ENCODE measurements around the gene ERP29.
"Not testable (repeated sequence)": the region's sequence is repeated elsewhere in the genome, so short reads cannot be mapped to it uniquely, and the experiment has no call there.

The ERP29 gene

DNA sequence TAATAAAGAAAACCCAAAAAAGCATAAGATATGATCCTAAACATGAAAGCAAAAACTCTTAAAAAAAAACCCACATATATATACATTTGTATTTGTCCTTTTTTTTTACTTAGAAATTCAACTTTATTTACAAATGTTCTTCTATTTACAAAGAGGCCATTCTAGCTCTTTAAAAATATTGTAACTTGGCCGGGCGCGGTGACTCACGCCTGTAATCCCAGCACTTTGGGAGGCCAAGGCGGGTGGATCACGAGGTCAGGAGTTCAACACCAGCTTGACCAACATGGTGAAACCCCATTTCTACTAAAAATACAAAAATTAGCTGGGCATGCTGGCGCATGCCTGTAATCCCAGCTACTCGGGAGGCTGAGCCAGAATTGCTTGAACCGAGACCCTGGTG is 14.1 kb upstream of the ERP29 start:
- not testable (repeated sequence) for DNase-seq (ENCODE audit: low read depth)

DNA sequence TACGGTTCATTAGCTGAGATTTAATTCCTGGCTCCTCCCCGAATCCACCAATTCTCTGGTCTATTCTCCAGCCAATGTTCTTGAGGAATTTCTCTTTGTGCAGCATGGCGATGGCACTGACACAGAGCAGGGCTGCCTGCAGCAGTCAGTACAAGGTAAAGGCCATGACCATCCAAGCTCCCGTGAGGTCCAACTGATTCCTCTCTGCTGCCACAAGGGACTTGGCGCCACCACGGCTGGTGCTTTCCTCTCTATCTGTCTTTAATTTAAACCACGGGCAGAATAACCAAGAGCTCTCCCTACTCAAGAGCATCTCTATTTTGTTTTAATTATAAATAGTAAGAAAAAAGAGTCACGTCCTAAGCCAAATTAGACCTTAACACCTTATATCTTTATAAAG is 12.4 kb upstream of the ERP29 start:
- no peak for DNase-seq (ENCODE audit: low read depth)
- no peak overlapping the region for H3K4me3 ChIP-seq (ENCODE audit: low read depth, low read length)

More for the DNA sequence above, 14.1 kb upstream of the ERP29 start:
- H3K4me3 ChIP-seq (ENCODE audit: low read depth, low read length): not testable (repeated sequence)

DNA sequence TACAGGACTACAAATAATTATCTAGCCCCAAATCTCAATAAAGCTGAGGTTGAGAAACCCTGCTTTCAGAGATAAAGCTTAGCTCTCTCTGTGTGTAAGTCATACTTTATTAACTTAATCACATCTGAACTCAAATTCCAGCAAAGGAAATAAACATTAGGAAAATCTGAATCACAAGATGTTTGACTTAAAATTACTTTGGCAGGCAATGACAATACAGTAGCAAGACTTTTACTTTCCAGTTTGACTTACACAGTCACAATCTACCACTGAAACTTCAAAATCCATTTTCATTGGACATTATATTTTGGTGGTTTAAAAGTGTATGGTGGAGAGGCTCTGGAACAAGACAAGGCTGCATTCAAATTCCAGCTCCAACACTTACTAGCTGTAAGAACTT is 11.7 kb upstream of the ERP29 start:
- no peak for DNase-seq (ENCODE audit: low read depth)

DNA sequence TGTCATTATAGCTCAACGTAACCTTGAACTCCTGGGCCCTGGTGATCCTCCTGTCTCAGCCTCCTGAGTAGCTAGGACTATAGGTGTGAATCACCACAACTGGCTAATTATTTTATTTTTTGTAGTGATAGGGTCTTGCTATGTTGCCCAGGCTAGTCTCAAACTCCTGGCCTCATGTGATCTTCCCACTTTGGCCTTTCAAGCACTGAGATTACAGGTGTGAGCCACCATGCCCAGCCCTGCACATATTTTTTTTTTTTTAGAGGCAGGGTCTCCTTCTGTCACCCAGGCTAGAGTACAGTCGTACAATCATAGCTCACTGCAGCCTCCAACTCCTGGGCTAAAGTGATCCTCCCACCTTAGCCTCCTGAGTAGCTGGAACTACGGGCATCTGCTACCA is 9.2 kb upstream of the ERP29 start:
- DNase-seq (ENCODE audit: low read depth): no peak
- H3K4me3 ChIP-seq (ENCODE audit: low read depth, low read length): no peak overlapping the region

More for the DNA sequence above, 11.7 kb upstream of the ERP29 start:
- H3K4me3 ChIP-seq (ENCODE audit: low read depth, low read length): no peak overlapping the region

DNA sequence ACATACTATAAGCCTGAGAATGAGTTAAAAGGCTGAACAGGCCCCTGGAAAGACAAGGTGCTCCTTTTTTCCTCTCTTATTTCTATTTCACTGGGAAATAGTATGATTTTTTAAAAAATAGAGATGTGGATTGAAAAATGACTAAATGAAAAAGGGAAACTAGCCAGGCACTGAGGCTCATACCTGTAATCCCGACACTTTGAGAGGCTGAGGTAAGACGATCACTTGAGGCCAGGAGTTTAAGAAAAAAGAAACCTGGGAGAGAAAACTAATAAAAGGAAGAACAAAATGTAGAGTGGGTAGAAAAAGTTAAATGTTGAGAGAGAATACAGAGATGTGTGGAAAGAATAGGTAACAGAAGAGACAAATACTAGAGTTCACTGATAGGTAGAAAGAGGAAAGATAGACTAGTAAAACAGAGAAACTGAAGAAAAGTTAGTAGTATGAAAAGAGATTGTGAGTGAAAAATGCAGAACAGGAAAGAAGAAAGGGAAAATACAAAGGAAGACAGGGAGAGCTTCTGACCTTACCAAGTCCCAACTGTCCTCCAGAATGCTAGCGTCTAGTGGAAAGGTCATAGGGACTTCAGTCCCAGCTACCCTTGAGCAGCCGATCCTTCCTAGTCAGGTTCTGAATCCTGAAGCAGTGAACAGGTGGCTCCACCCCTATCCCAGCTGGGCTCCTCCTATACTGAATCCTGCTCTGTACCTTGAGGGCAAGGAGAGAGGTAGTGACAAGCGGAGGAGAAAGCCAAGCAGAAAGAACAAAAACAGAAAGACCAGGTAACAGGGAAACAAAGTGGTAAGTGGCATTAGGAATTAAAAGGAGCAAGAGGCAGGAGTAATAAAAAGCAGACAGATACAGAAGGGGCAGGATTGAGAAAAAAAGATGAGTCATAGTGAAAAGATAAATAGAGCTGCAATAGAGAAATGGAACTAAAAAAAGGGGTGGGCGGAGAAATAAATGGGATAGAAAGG is 7.5 kb upstream of the ERP29 start:
- no peak overlapping the region for H3K4me3 ChIP-seq (ENCODE audit: low read depth, low read length)
- no peak for DNase-seq (ENCODE audit: low read depth)

DNA sequence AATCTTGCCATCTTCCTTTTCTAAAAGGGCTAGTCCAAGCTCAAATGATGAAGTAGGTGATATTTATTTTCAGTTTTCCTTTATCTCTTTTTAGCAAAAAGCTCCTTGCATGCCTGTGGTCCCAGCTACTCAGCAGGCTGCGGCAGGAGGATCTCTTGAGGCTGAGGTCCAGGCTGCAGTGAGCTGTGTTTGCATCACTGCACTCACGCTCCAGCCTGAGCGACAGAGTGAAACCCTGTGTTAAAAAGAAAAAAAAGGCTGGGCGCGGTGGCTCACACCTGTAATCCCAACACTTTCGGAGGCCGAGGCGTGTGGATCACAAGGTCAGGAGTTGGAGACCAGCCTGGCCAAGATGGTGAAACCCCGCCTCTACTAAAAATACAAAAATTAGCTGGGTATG is 5.3 kb upstream of the ERP29 start:
- no peak for DNase-seq (ENCODE audit: low read depth)
- no peak overlapping the region for H3K4me3 ChIP-seq (ENCODE audit: low read depth, low read length)

DNA sequence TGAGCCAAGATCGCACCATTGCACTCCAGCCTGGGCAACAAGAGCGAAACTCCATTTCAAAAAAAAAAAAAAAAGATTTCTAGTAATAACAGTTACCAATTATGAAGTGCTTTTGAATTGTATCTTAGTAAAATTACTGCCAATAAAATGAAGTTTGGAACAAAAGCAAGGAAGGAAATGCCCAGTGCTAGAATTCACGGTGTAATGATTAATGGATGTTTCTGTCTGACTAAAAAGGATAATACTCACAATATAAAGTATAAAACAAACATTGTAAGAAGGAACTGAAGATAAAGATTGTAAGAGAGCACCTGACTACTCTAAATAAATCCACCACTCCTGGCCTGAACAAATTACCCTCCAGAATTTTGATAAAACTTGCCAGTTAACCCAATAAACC is 4.3 kb upstream of the ERP29 start:
- no peak for DNase-seq (ENCODE audit: low read depth)
- H3K4me3 ChIP-seq (ENCODE audit: low read depth, low read length): no peak overlapping the region

DNA sequence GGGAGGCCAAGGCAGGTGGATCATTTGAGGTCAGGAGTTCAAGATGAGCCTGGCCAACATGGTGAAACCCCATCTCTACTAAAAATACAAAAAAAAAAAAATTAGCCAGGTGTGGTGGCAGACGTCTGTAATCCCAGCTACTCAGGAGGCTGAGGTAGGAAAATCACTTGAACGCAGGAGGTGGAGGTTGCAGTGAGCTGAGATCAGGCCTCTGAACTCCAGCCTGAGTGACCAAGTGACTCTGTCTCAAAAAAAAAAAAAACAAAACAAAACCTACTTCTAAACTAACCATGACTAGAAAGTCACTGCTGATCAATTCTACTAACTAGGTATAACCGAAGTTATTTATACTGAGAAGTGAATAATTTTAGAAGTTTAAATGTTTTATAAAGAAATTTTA is 3.6 kb upstream of the ERP29 start:
- not testable (repeated sequence) for H3K4me3 ChIP-seq (ENCODE audit: low read depth, low read length); DNase-seq (ENCODE audit: low read depth)

DNA sequence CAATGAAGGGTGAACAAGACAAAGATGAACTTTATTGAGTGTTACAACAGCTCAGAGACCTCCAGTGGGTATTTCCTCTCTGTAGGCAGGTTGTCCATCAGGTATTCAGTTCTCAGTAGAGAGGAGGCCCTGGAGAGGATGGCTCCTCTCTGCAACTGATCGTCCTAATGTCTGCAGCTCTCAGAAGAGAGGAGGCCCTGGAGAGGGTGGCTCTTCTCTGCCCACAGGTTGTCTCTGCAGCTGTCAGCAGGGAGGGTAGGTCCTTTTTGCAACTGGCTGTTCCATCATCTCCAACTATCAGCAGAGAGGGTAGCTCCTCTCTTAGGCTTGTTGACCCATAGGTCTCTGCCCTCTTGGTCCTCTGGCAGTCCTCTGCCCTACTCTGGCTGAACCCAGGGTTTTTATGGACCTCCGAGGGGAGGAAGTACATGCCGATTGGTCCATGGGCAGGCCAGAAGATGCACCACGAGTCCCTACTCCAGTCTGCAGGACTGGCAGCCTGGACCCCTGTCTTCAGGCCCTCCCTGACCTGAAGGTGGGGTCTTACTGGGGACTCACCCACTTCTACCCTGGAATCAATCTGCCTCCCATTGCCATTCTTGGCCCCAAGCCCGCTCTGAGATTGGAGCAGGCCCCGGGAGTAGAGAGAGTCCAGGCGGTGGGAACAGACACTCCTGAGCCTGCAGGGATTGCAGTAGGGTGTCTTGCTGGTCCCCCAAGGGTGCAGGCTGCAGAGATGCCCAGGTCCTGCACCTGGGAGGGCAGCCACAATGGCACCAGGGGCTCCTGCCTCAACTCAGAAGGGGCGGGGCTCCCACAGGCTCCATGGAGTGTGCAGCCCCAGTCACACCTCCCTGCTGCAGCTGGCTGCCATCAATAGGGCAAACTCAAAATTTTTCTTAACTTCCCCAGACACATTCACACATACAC is 2.5 kb upstream of the ERP29 start:
- DNase-seq (ENCODE audit: low read depth): no peak

DNA sequence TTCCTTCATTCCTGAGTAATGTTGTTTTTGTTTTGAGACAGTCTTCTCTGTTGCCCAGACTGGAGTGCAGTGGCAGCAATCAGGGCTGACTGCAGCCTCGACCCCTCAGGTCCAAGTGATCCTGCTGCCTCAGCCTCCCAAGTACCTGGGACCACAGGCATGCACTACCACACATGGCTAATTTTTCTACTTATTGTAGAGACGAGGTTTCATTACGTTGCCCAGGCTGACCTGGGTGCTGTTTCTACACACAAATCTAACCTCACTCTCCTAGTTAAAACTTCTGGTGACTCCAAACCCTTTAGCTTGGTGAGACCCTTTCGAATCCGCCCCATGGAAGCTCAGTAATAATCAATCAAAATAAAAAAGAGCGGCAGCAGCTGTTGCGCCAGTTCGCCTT is 1.5 kb upstream of the ERP29 start:
- no peak overlapping the region for H3K4me3 ChIP-seq (ENCODE audit: low read depth, low read length)
- no peak for DNase-seq (ENCODE audit: low read depth)

More for the DNA sequence above, 2.5 kb upstream of the ERP29 start:
- H3K4me3 ChIP-seq (ENCODE audit: low read depth, low read length): no peak overlapping the region

DNA sequence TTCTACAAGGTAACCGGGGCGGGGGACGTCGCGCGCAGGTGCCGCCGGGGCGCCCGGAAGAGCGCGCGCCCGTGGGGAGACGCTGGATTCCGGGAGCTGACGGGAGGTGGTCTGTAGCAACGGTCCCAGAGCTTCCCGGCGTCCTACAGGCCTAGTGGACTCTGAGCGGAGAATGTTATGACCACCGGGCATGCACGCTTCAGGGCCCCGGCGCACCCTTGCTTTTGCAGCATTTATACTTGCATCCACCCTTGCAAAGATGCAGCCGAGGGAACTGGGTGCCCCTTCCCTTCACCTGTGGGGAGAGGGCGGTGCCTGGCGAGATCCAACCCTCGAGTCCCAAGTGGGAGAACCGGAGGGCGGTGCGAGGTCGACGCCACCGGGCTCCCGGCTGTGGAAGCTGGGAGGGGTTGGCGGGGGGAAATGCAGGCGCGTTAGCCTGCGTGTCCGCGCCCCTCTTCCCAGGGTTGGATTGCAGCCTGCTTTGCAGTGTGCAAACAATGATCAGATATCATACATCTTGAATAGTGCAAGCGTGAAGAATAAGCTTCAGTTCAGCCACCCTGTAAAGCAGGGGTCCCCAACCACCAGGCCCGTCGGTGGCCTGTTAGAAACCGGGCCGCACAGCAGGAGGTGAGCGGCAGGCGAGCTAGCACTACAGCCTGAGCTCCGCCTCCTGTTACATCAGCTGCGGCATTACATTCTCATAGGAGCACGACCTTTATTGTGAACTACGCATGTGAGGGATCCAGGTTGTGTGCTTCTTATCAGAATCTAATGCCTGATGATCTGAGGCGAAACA is 576 bp downstream of the ERP29 start:
- peak overlapping the region; percentile 94 for H3K4me3 ChIP-seq (ENCODE audit: low read depth, low read length)
- DNase-seq (ENCODE audit: low read depth): peak; percentile 52

DNA sequence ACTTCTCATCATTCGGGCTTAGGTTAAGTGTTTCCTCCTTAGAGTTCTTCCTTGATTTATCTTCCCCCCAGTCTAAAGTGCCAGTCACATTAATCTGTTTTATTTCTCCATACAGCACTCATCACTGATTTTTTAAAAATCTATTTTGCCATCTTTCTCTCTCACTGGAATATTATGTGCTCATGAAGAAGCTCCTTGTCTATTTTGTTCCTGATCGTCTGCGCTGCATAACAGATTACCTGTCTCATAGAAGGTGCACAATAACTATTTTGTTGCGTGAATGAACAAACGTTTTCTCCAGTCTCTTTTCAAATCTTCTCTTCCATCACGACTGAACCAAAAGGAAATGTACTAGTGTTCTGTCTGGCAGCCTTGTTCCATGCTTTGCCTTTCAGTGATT is 2.7 kb downstream of the ERP29 start:
- no peak for DNase-seq (ENCODE audit: low read depth)

DNA sequence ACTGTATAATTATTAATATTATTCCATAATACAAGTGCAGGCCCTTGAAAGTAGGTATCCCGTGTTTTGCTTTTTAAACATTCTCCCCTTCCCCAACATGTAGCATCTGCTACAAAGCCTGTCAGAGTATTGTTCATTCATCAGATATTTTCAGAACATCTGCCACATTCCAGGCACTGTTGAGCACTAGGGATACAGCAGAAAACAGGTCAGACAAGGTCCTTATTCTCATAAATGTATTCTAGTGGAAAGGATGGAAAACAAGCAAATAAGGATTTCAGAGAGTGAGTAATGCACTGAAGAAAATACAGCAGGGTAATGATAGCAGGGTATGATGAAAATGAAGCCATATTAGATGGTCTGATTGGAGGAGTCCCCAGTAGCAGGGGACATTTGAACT is 3.8 kb downstream of the ERP29 start:
- no peak overlapping the region for H3K4me3 ChIP-seq (ENCODE audit: low read depth, low read length)
- no peak for DNase-seq (ENCODE audit: low read depth)

More for the DNA sequence above, 2.7 kb downstream of the ERP29 start:
- H3K4me3 ChIP-seq (ENCODE audit: low read depth, low read length): no peak overlapping the region

DNA sequence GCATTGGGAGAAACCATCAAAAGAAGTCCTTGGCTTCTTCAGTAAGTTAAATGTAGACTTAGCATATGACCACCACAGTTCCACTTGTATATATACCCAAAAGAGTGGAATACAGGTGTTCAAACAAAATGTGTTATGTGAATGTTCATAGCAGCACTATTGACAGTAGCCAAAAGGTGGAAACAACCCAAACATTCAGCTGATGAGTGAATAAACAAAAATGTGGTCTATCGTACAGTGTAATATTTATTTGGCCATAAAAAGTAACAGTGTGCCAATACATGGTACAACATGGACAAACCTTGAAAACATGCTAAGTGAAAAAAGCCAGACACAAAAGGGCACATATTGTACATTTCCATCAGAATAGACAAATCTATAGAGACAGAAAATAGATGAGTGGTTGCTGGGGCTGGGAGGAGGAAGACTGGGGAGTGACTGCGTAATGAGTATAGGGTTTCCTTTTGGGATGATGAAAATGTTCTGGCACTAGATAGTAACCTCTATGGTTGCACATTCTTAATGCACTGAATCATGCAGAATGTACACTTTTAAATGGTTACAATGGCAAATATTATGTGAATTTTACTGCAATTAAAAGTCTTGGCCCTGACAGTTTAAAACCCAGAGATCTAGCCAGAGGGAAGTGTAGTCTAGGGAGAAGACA is 5.5 kb downstream of the ERP29 start:
- DNase-seq (ENCODE audit: low read depth): peak; percentile 74
- H3K4me3 ChIP-seq (ENCODE audit: low read depth, low read length): no peak overlapping the region

DNA sequence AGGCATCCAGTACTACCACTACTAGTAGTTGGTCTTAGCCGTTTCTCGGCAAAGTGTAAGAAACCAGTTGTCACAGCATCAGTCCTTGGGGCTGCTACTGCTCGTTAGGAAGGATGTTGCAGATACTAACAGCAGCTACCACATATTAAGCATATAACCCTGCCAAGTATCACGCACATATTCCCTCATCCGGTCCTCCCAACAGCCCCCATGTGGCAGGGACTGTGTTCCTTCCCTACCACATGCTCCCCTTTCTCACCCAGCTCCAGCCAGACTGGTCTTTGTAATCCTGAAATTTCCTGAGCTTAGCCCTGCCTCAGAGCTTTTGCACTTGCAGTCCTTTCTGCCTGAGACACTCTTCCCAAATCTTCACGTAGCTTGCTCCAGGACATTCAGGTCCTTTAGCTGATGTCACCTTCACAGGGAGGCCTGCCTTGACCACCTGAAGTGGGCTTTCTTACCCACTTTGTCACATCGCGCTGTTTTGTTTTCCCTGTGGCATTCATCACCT is 7.8 kb downstream of the ERP29 start:
- no peak for DNase-seq (ENCODE audit: low read depth)
- no peak overlapping the region for H3K4me3 ChIP-seq (ENCODE audit: low read depth, low read length)

DNA sequence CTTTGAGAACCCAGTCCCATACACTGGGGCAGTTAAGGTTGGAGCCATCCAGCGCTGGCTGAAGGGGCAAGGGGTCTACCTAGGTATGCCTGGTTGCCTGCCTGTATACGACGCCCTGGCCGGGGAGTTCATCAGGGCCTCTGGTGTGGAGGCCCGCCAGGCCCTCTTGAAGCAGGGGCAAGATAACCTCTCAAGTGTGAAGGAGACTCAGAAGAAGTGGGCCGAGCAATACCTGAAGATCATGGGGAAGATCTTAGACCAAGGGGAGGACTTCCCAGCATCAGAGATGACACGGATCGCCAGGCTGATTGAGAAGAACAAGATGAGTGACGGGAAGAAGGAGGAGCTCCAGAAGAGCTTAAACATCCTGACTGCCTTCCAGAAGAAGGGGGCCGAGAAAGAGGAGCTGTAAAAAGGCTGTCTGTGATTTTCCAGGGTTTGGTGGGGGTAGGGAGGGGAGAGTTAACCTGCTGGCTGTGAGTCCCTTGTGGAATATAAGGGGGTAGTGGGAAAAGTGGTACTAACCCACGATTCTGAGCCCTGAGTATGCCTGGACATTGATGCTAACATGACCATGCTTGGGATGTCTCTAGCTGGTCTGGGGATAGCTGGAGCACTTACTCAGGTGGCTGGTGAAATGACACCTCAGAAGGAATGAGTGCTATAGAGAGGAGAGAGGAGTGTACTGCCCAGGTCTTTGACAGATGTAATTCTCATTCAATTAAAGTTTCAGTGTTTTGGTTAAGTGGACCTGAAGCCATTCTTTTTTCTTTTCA is 9.2 kb downstream of the ERP29 start:
- H3K4me3 ChIP-seq (ENCODE audit: low read depth, low read length): no peak overlapping the region
- DNase-seq (ENCODE audit: low read depth): no peak

DNA sequence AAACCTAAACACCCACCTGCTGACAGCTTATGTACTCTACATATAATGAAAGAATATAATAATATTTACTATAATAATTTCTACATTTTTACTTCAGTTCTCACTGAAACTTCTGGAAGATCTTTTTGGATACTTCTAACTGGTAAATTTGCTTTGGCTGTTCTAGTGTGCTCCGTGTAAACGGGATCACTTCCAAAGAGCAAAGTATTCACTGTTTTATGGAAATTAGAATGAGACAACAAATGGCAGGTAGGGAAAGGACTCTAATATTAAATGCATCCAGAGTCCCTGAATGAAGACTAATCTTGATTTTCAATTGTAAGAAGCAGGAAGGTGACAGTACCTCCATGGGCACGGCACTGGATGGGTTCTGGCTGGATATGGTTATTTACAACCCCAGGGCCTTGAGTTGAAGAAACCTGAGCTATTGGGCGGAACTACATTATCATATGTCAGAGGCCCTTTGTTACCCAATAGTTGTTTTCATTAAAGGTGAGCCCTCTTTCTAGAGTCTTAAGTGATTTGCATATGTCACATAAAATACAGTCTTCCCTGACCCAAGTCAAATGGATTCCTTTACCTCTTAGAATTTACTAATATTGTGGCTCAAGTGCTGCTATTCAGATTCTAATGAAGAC is 10.7 kb downstream of the ERP29 start:
- no peak for DNase-seq (ENCODE audit: low read depth)
- H3K4me3 ChIP-seq (ENCODE audit: low read depth, low read length): no peak overlapping the region
